A549 treated with RU486 at 1 μM for 4 hours (cell line): ENCODE results near the gene WDFY2. TPM values are rescaled to one million over a fixed set of nuclear protein-coding genes. Genes with fewer than 3 reads are reported as not detected.

Experiments used
- total RNA-seq: library from RNA; stranded (reverse); fragments of 200-300 nt; extraction: Qiagen RNA extraction; gene quantifications from 5 replicates; pipeline ENCODE4 v1.2.3, GENCODE V29; 2022; ENCODE audit warnings: low read depth

The WDFY2 gene, protein sequence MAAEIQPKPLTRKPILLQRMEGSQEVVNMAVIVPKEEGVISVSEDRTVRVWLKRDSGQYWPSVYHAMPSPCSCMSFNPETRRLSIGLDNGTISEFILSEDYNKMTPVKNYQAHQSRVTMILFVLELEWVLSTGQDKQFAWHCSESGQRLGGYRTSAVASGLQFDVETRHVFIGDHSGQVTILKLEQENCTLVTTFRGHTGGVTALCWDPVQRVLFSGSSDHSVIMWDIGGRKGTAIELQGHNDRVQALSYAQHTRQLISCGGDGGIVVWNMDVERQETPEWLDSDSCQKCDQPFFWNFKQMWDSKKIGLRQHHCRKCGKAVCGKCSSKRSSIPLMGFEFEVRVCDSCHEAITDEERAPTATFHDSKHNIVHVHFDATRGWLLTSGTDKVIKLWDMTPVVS
- 1.8 to 3.4 TPM (median 2.9 TPM) in 5 replicates for total RNA-seq

DNA sequence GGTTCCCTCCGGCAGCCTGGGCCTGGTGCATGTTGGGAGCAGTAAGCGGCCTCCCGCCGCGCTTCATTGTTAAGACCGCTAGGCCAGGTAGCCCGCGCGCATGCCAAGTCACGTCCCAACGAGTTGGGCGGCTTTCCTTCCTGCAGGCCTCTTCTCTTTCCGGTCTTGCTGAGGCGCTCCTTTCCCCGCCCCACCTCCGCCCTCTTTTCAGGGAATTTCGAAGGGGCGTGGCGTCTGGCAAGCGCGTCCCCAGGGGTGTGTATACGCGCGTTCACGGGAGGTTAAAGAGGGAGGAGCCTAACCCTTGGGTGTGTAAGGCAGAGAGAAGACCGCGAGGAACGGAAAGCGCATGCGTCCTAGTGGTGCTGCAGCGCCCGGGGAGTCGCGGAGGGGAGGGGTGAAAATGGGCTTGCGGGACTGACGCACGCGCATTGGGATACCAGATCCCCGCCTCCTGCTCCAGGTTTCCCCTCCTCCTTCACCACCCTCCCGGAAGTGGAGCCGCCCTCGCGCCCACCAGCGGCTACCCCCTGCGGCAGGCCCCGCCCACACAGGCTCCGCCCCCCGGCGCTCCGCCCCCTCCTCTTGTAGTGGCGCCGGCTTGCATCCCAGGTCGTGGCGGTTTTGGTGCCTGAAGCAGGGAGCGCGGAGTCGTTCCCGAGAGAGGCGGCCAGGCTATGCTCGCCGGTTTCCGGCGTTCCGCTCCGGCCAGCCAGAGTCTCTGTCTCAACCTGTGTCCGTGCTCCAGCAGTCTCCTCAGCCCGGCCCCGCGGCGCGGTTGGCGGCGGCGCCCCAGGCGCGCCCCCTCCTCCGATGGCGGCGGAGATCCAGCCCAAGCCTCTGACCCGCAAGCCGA lies at the start of gene WDFY2:
TSS of gene WDFY2 (plus strand) at position 588 of the 856 bp plus-strand sequence. CDS start at position 814, 226 bp downstream.

DNA sequence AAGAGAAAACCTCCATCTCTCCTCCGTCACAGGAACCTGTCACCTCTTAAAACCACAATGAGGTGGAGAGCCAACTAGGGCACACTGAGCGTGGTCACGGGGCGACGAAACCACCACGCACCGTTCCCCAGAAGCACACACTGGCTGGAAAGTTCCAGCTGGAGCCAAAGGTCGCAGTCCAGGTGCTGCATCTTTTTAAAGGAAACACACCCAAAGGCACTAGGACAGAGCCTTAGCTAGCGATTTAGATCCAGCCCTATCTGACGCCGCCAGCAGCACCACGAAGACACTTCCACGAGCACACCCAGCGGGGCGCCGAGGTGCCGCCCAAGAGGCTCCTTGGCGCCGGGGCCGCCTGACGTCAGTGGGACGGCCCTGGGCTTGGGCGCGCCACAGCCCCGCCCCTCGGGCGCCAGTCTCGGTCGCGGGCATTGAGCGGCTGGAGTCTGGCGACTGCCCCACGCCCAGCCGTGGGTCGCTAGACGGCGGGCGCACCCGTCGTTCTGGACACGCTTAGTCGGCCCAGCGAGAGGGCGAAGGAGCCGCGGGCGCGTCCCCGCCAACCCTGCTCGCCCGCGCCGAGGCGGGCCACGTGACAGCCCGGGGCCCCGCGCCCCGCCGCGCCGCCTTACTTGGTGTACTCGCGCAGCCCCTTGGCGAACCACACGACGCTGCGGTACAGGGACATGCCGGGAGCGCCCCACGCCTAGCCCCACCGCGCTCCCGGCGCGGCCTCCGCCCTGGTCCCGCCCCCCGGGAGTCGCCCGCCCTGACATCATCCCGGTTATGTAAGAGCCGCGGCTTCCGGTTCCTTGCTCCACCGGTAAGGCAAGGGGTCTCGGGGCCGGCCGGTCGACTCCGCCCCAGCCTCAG lies 219.4 kb downstream of the WDFY2 start, which contains the start of gene DHRS12:
TSS of gene DHRS12 (minus strand) at position 742 of the 873 bp plus-strand sequence. CDS start 4,504 bp downstream, outside the sequence.

Other genes with a start within 250 kb of the WDFY2 start
- gene SERPINE3, start 244.8 kb upstream of the WDFY2 start, total RNA-seq, result not detected in 5 replicates
- 7.9 to 10.9 TPM (median 9.5 TPM) in 5 replicates for gene INTS6, start 131.4 kb upstream of the WDFY2 start, total RNA-seq
- gene DHRS12, start 219.7 kb downstream of the WDFY2 start, total RNA-seq, result 2.8 to 5.2 TPM (median 4.6 TPM) in 5 replicates